Neural cell (in vitro differentiated cells): ENCODE results near the gene LAPTM5. TPM values are rescaled to one million over a fixed set of nuclear protein-coding genes. Genes with fewer than 3 reads are reported as not detected.

Experiments
- H2AFZ ChIP-seq: fragments of 200-600, 300-800 bp; sonication (generic), shearing (Covaris generic); 2 replicates; pipeline ENCODE4 v1.6.0; 2014; ENCODE audit warnings: low read depth, mild to moderate bottlenecking, antibody characterized with exemption, low read length, moderate library complexity
- H3F3A ChIP-seq: fragments of 200-600 bp; shearing (Covaris generic); 2 replicates; pipeline ENCODE4 v1.6.1; 2016; ENCODE audit warnings: mild to moderate bottlenecking, moderate library complexity, mixed read lengths, antibody characterized with exemption, low read length; ENCODE audit not compliant: insufficient read depth, poor library complexity, severe bottlenecking
- H3K27ac ChIP-seq: fragments of 200-600, 300-800 bp; sonication (generic), shearing (Covaris generic); 2 replicates; pipeline ENCODE4 v1.5.1; 2014; ENCODE audit warnings: mild to moderate bottlenecking, low read length, moderate library complexity
- H3K27me3 ChIP-seq: fragments of 300-800, 200-600 bp; sonication (generic), shearing (Covaris generic); 2 replicates; pipeline ENCODE4 v1.6.0; 2014; ENCODE audit warnings: mild to moderate bottlenecking, low read depth, low read length, moderate library complexity; ENCODE audit not compliant: insufficient read depth
- H3K36me3 ChIP-seq: fragments of 300-800, 200-600 bp; sonication (generic), shearing (Covaris generic); 2 replicates; pipeline ENCODE4 v1.5.1; 2014; ENCODE audit warnings: mild to moderate bottlenecking, antibody characterized with exemption, low read length, moderate library complexity; ENCODE audit not compliant: insufficient read depth
- H3K4me2 ChIP-seq: fragments of 300-800, 200-600 bp; sonication (generic), shearing (Covaris generic); 2 replicates; pipeline ENCODE4 v1.6.0; 2014; ENCODE audit warnings: mild to moderate bottlenecking, low read length
- H3K4me3 ChIP-seq: fragments of 300-800, 200-600 bp; sonication (generic), shearing (Covaris generic); 2 replicates; pipeline ENCODE4 v1.5.1; 2014; ENCODE audit warnings: mild to moderate bottlenecking, low read length, moderate library complexity
- H3K79me2 ChIP-seq: fragments of 200-600 bp; shearing (Covaris generic); replicated peaks from 2 replicates; pipeline ENCODE4 v1.6.0; 2014; ENCODE audit warnings: mild to moderate bottlenecking, low read length, moderate library complexity; ENCODE audit not compliant: insufficient read depth
- H3K9ac ChIP-seq: fragments of 300-800, 200-600 bp; sonication (generic), shearing (Covaris generic); 2 replicates; pipeline ENCODE4 v1.6.1; 2016; ENCODE audit warnings: mild to moderate bottlenecking, low read length, mixed read lengths
- H3K9me2 ChIP-seq: fragments of 200-600 bp; shearing (Covaris generic); 2 replicates; pipeline ENCODE4 v1.6.1; 2016; ENCODE audit warnings: mild to moderate bottlenecking, low read length, mixed read lengths; ENCODE audit not compliant: insufficient read depth
- H3K9me3 ChIP-seq: fragments of 200-600, 300-800 bp; sonication (generic), shearing (Covaris generic); 2 replicates; pipeline ENCODE4 v1.6.1; 2016; ENCODE audit warnings: mild to moderate bottlenecking, mixed run types, low read length, moderate library complexity, mixed read lengths
- H4K20me1 ChIP-seq: fragments of 200-600 bp; shearing (Covaris generic); 2 replicates; pipeline ENCODE4 v1.6.1; 2016; ENCODE audit warnings: mild to moderate bottlenecking, mixed run types; ENCODE audit not compliant: insufficient read depth
- EP300 ChIP-seq: fragments of 450-650 bp; conservative IDR thresholded peaks from 2 replicates; pipeline ENCODE4 v1.6.1; 2014; ENCODE audit warnings: antibody characterized with exemption, mild to moderate bottlenecking, moderate library complexity; ENCODE audit not compliant: poor library complexity, severe bottlenecking
- EZH2 ChIP-seq: fragments of 200-600, 300-800 bp; shearing (Covaris generic), sonication (generic); IDR thresholded peaks from 2 replicates; pipeline ENCODE4 v1.6.1; 2014; ENCODE audit warnings: antibody characterized with exemption, low read length, borderline replicate concordance, mild to moderate bottlenecking; ENCODE audit not compliant: insufficient read depth, poor library complexity, severe bottlenecking
- MXI1 ChIP-seq: fragments of 450-650 bp; conservative IDR thresholded peaks from 2 replicates; pipeline ENCODE4 v1.6.1; 2014; ENCODE audit warnings: antibody characterized with exemption, mild to moderate bottlenecking; ENCODE audit not compliant: poor library complexity, severe bottlenecking
- POLR2AphosphoS5 ChIP-seq: IDR thresholded peaks from 2 replicates; pipeline ENCODE4 v1.6.1; 2012
- RAD21 ChIP-seq: fragments of 450-650 bp; conservative IDR thresholded peaks from 2 replicates; pipeline ENCODE4 v1.6.1; 2014; ENCODE audit warnings: antibody characterized with exemption, mild to moderate bottlenecking, moderate library complexity
- SMC3 ChIP-seq: fragments of 450-650 bp; conservative IDR thresholded peaks from 2 replicates; pipeline ENCODE4 v1.6.1; 2014; ENCODE audit warnings: antibody characterized with exemption, mild to moderate bottlenecking, moderate library complexity; ENCODE audit not compliant: poor library complexity
- TAF1 ChIP-seq: IDR thresholded peaks from 2 replicates; pipeline ENCODE4 v1.6.1; 2012; ENCODE audit warnings: low read depth
- polyA plus RNA-seq: library from polyadenylated mRNA; depleted of rRNA; stranded (reverse); fragments of >200 nt; gene quantifications from 2 replicates; pipeline ENCODE4 v1.2.3, GENCODE V29; 2014
- TF ChIP-seq, protein P1 (sequence below): IDR thresholded peaks from 2 replicates; pipeline ENCODE4 v1.6.1; 2012; ENCODE audit warnings: borderline replicate concordance
- TF ChIP-seq, protein P2 (sequence below): fragments of 450-650 bp; IDR thresholded peaks from 2 replicates; pipeline ENCODE4 v1.5.1; 2014; ENCODE audit warnings: antibody characterized with exemption, mild to moderate bottlenecking, moderate library complexity; ENCODE audit not compliant: poor library complexity, severe bottlenecking

LAPTM5 gene
- polyA plus RNA-seq, 1 donor from 2014 or later, result 0.12 TPM

DNA sequence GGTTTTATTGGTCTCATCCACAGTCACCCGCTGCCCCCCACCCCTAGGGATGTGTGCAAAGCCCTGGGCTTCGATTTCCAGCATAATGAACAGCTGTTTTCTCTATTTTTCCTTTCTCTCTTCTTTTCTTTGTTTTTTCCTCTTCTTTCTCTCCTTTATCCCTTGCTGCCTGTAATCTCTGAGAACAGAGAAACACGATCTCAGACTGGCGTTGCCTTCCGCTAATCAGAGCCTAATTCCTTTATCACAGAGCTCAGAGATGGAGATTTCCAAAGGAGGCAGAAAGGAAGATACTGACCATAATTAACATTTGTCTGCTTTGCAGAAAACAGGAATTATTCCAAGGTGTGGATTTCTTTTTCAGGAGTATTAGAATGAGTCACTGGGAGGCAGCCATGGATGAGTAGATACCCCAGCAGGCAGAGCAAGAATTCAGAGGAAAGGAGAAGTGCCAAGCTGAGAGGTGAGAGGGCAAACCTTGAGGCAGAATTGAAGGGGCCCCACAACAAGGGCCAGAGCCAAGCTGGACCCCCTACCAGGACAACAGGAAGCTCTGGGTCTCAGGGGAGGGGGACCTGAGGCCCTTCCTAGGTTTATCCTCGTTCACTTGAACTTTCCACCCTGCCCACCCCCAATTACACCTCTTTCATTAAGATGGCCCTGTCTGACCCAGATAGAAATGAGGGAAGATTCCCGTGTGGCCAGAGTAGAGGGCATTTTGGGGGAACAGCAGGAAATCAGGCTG lies 67.5 kb downstream of the LAPTM5 start:
- peak overlapping the region; percentile 20 for H3K9ac ChIP-seq
- H3K4me3 ChIP-seq, result no peak overlapping the region
- no peaks in the 10 kb centered on the region for H4K20me1 ChIP-seq
- H2AFZ ChIP-seq, result peak overlapping the region; percentile 22
- H3K9me2 ChIP-seq, result no peaks in the 10 kb centered on the region
- no peaks in the 10 kb centered on the region for H3K36me3 ChIP-seq
- no peaks in the 10 kb centered on the region for H3F3A ChIP-seq
- no peaks in the 10 kb centered on the region for H3K79me2 ChIP-seq
- H3K4me2 ChIP-seq, result no peak overlapping the region
- peaks cover 8% of the 10 kb centered on the region for H3K27me3 ChIP-seq
- H3K9me3 ChIP-seq, result no peaks in the 10 kb centered on the region
- TF ChIP-seq RAD21, result no peak
- TF ChIP-seq EZH2, result no peak
- TF ChIP-seq, protein P1, sequence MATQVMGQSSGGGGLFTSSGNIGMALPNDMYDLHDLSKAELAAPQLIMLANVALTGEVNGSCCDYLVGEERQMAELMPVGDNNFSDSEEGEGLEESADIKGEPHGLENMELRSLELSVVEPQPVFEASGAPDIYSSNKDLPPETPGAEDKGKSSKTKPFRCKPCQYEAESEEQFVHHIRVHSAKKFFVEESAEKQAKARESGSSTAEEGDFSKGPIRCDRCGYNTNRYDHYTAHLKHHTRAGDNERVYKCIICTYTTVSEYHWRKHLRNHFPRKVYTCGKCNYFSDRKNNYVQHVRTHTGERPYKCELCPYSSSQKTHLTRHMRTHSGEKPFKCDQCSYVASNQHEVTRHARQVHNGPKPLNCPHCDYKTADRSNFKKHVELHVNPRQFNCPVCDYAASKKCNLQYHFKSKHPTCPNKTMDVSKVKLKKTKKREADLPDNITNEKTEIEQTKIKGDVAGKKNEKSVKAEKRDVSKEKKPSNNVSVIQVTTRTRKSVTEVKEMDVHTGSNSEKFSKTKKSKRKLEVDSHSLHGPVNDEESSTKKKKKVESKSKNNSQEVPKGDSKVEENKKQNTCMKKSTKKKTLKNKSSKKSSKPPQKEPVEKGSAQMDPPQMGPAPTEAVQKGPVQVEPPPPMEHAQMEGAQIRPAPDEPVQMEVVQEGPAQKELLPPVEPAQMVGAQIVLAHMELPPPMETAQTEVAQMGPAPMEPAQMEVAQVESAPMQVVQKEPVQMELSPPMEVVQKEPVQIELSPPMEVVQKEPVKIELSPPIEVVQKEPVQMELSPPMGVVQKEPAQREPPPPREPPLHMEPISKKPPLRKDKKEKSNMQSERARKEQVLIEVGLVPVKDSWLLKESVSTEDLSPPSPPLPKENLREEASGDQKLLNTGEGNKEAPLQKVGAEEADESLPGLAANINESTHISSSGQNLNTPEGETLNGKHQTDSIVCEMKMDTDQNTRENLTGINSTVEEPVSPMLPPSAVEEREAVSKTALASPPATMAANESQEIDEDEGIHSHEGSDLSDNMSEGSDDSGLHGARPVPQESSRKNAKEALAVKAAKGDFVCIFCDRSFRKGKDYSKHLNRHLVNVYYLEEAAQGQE, result no peak
- TF ChIP-seq, protein P2, sequence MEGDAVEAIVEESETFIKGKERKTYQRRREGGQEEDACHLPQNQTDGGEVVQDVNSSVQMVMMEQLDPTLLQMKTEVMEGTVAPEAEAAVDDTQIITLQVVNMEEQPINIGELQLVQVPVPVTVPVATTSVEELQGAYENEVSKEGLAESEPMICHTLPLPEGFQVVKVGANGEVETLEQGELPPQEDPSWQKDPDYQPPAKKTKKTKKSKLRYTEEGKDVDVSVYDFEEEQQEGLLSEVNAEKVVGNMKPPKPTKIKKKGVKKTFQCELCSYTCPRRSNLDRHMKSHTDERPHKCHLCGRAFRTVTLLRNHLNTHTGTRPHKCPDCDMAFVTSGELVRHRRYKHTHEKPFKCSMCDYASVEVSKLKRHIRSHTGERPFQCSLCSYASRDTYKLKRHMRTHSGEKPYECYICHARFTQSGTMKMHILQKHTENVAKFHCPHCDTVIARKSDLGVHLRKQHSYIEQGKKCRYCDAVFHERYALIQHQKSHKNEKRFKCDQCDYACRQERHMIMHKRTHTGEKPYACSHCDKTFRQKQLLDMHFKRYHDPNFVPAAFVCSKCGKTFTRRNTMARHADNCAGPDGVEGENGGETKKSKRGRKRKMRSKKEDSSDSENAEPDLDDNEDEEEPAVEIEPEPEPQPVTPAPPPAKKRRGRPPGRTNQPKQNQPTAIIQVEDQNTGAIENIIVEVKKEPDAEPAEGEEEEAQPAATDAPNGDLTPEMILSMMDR, result no peak
- no peak for TF ChIP-seq SMC3
- TF ChIP-seq POLR2AphosphoS5, result no peak
- no peak for TF ChIP-seq TAF1
- no peak for TF ChIP-seq MXI1
- TF ChIP-seq EP300, result no peak
- peak overlapping the region; percentile 32 for H3K27ac ChIP-seq

DNA sequence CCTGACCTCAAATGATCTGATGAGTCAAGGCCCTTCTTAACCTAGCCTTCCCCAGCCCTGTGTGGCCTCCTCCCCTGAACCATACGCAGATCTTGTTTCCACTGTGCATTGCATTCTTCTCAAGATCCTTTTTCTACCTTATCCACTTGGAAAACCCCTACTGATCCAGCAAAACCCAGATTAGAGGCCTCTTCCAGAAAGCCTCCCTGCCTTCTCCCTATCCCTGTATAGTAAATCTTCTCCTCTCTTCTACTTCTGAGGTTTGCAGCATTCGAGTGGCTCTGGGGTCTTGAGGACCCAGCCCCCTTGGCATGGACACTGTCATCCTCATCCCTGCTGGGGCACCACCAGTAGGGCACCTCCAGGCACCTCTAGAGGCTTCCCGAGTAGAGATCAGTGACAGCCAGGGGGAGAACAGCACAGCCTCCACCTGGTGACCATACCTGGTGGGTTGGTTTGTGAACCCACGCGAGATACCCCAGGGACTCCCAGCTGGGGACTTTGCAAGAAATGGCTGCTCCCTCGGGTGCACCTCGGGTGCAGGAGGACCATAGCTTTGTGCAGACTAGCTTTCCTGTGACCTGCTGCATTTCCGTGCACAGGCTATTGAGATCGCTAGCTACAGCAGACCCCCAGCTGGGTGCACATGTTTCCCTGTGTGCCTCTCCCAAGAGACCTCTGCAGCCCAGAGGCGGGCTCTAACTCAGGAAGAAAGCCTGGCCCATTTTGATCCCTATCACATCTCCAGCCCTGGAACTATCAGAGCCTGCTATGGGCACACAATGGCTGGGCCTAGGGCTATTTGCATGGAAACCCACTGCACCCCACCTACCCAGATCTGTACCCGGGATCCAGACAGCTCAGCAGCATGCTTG lies 68.4 kb downstream of the LAPTM5 start:
- Histone ChIP-seq H3K27me3 (peaks cover 17% of the 10 kb centered on the region), H3K9me3 (no peaks in the 10 kb centered on the region), H3K9ac (peak overlapping the region; percentile 20), H3K4me2 (no peak overlapping the region), H3K4me3 (no peak overlapping the region), H3F3A (no peaks in the 10 kb centered on the region), H3K79me2 (no peaks in the 10 kb centered on the region), H2AFZ (no peak overlapping the region), H3K9me2 (no peaks in the 10 kb centered on the region), H3K36me3 (no peaks in the 10 kb centered on the region), H4K20me1 (no peaks in the 10 kb centered on the region), H3K27ac (peak overlapping the region; percentile 32)
- no peak for TF ChIP-seq MXI1
- no peak for TF ChIP-seq RAD21
- TF ChIP-seq EP300, result no peak
- TF ChIP-seq, protein P2, result no peak
- TF ChIP-seq, protein P1, result no peak
- no peak for TF ChIP-seq SMC3
- TF ChIP-seq EZH2, result no peak
- no peak for TF ChIP-seq POLR2AphosphoS5
- no peak for TF ChIP-seq TAF1
